ENCODE measurements around the gene DPY30.

- TF ChIP-seq CTCF (conservative IDR thresholded peaks at IDR 0.05) (no peak), ZFX (IDR thresholded peaks at IDR 0.05) (no peak)
Observed at GRCh38 chr2:32074134-32074506, 34.5 kb upstream of the DPY30 start.
